Mucosa of rectum (tissue), 2 donors: Measurements from ENCODE around the gene COLEC12.

Experiments
- H3K27ac ChIP-seq, 2 donors: one replicate each; pipeline ENCODE4 v1.7.0; 2013; ENCODE audit warnings: inconsistent platforms in 2 of 2, low read depth in 2 of 2, low read length in 2 of 2
- H3K27me3 ChIP-seq, 2 donors: one replicate each; pipeline ENCODE4 v1.7.0; 2013; ENCODE audit warnings: low read length in 2 of 2; ENCODE audit not compliant: control insufficient read depth in 2 of 2, insufficient read depth in 2 of 2
- H3K36me3 ChIP-seq, 2 donors: one replicate each; pipeline ENCODE4 v1.7.0; 2013; ENCODE audit warnings: low read length in 2 of 2; ENCODE audit not compliant: control insufficient read depth in 2 of 2, insufficient read depth in 2 of 2
- H3K4me1 ChIP-seq, 2 donors: one replicate each; pipeline ENCODE4 v1.7.0; 2013; ENCODE audit warnings: low read length in 2 of 2, mild to moderate bottlenecking in 1 of 2; ENCODE audit not compliant: control insufficient read depth in 2 of 2, insufficient read depth in 2 of 2
- H3K4me3 ChIP-seq, 2 donors: one replicate each; pipeline ENCODE4 v1.7.0; 2013; ENCODE audit warnings: low read length in 2 of 2
- H3K9ac ChIP-seq, 2 donors: one replicate each; pipeline ENCODE4 v1.7.0; 2013; ENCODE audit warnings: low read length in 2 of 2, low read depth in 1 of 2, mild to moderate bottlenecking in 1 of 2
- H3K9me3 ChIP-seq, 2 donors: one replicate each; pipeline ENCODE4 v1.7.0; 2013; ENCODE audit warnings: low read length in 2 of 2; ENCODE audit not compliant: control insufficient read depth in 2 of 2
- donor health status: healthy.
- donor health status: Normal muscosa, but diverticular disease.

Gene COLEC12

DNA sequence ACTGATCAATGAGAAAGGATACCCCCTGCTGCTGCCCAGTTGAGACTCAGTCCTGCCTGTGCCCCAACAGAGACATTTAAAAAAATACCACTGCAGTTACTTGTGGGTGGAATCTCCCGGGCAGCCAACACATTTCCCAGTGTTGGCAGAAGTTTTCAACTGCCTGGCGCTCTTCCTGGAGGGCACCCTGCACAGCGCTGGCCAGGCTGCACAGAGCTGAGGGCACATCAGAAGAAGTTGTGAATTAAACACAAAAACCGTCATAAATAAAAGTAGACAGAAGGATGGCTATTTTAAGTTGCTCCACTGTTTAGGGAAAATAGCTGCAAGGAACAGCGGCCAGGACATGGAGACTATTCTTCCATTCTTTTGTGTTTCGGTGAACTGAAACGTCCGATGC is 122.4 kb downstream of the COLEC12 start:
- H3K27ac ChIP-seq: no peak overlapping the region
- H3K27me3 ChIP-seq: no peaks in the 10 kb centered on the region
- H3K9ac ChIP-seq: no peak overlapping the region
- H3K4me3 ChIP-seq: no peak overlapping the region
- peaks cover 2 to 3% of the 10 kb centered on the region in 2 donors for H3K4me1 ChIP-seq
- no peaks in the 10 kb centered on the region for H3K36me3 ChIP-seq
- no peaks in the 10 kb centered on the region for H3K9me3 ChIP-seq

DNA sequence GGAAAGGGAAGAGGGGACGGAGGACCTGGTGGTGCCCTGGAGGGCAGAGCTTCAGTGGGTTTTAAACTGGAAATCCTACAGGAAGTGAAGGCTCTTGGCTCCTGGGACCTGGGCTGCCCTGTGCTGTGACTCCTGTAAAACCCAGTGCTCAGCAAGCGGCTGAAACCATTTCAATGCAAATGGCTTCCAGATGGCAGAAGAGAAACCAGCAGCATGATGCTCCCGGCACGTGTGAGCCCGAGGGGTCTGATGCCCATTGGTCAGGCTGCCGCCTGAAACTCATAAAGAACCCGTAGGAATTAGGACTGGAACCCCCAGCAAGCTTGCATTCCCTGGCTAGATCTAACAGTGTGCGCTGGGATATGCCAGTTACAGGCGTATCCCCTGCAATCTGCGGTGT is 123.4 kb downstream of the COLEC12 start:
- Histone ChIP-seq H3K36me3 (no peaks in the 10 kb centered on the region), H3K27ac (no peak overlapping the region), H3K4me1 (peaks cover 2 to 3% of the 10 kb centered on the region in 2 donors), H3K4me3 (no peak overlapping the region), H3K27me3 (no peaks in the 10 kb centered on the region), H3K9me3 (no peaks in the 10 kb centered on the region), H3K9ac (no peak overlapping the region)

GRCh38 chr18:376311-376710 is 124.2 kb downstream of the COLEC12 start:
- peaks cover 2 to 3% of the 10 kb centered on the region in 2 donors for H3K4me1 ChIP-seq
- no peaks in the 10 kb centered on the region for H3K27me3 ChIP-seq
- H3K9ac ChIP-seq: no peak overlapping the region
- H3K9me3 ChIP-seq: no peaks in the 10 kb centered on the region
- H3K4me3 ChIP-seq: no peak overlapping the region
- H3K36me3 ChIP-seq: no peaks in the 10 kb centered on the region
- H3K27ac ChIP-seq: no peak overlapping the region

- no peaks in the 10 kb centered on the region for H3K27me3 ChIP-seq
- no peaks in the 10 kb centered on the region for H3K36me3 ChIP-seq
- H3K4me3 ChIP-seq: no peak overlapping the region
- H3K27ac ChIP-seq: no peak overlapping the region
- peaks cover 2 to 3% of the 10 kb centered on the region in 2 donors for H3K4me1 ChIP-seq
- no peaks in the 10 kb centered on the region for H3K9me3 ChIP-seq
- H3K9ac ChIP-seq: no peak overlapping the region
These were observed 125.8 kb downstream of the COLEC12 start for GRCh38 chr18:374721-375168.

DNA sequence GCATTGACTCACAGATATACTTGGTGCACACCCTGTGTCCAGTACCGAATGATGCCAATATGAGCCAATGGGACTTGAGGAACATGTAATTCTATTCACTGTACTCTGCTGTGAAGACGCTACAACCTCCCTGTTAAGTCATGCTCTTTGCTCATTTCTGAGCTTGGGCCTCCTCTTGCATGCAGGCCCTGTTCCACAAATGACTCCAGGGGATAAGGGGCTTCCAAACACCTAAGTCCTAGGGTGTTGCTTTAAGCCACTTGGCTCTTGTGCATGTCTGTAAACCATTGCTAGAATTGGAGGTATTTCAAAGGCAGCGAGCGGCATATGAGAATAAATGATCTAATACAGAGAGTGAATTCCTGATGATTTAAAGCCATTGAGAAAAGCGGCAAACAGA is 126.7 kb downstream of the COLEC12 start:
- no peak overlapping the region for H3K27ac ChIP-seq
- no peaks in the 10 kb centered on the region for H3K27me3 ChIP-seq
- no peak overlapping the region for H3K4me3 ChIP-seq
- no peaks in the 10 kb centered on the region for H3K9me3 ChIP-seq
- no peak overlapping the region for H3K9ac ChIP-seq
- H3K4me1 ChIP-seq: peaks cover 2 to 3% of the 10 kb centered on the region in 2 donors
- H3K36me3 ChIP-seq: no peaks in the 10 kb centered on the region

DNA sequence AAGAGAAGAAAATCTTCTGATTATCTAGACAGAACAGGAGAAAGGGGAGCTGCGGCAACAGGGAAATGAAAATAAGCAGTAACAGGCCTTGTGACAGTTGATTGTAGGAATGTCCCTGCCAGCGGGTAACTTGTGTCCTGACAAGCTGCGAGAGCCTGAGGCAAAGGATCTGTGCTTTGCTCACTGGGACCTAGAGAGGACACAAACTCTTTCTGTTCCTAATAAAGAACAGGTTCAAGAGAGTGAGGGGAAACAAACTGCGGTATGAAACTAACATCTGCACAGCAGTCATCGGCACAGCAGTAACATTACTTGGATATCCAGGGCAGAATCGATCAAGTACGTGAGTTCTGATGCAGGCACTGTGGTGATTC is 128.9 kb downstream of the COLEC12 start:
- no peaks in the 10 kb centered on the region for H3K36me3 ChIP-seq
- no peaks in the 10 kb centered on the region for H3K9me3 ChIP-seq
- peaks cover 0 to 3% of the 10 kb centered on the region in 2 donors for H3K4me1 ChIP-seq
- H3K9ac ChIP-seq: no peak overlapping the region
- no peak overlapping the region for H3K4me3 ChIP-seq
- H3K27me3 ChIP-seq: no peaks in the 10 kb centered on the region
- H3K27ac ChIP-seq: no peak overlapping the region

GRCh38 chr18:370751-371608 is 129.5 kb downstream of the COLEC12 start:
- peak overlapping the region in 1 of 2 donors; percentile 5 for H3K27ac ChIP-seq

GRCh38 chr18:369224-370015 is 131.1 kb downstream of the COLEC12 start:
- no peaks in the 10 kb centered on the region for H3K36me3 ChIP-seq
- H3K9ac ChIP-seq: no peak overlapping the region
- H3K9me3 ChIP-seq: no peaks in the 10 kb centered on the region
- no peak overlapping the region for H3K4me3 ChIP-seq
- H3K4me1 ChIP-seq: no peaks in the 10 kb centered on the region
- H3K27me3 ChIP-seq: no peaks in the 10 kb centered on the region
- H3K27ac ChIP-seq: no peak overlapping the region

More at GRCh38 chr18:370751-371608, 129.5 kb downstream of the COLEC12 start:
- H3K9me3 ChIP-seq: no peaks in the 10 kb centered on the region
- no peaks in the 10 kb centered on the region for H3K27me3 ChIP-seq
- peaks cover 0 to 3% of the 10 kb centered on the region in 2 donors for H3K4me1 ChIP-seq
- H3K4me3 ChIP-seq: no peak overlapping the region
- H3K36me3 ChIP-seq: no peaks in the 10 kb centered on the region
- no peak overlapping the region for H3K9ac ChIP-seq

DNA sequence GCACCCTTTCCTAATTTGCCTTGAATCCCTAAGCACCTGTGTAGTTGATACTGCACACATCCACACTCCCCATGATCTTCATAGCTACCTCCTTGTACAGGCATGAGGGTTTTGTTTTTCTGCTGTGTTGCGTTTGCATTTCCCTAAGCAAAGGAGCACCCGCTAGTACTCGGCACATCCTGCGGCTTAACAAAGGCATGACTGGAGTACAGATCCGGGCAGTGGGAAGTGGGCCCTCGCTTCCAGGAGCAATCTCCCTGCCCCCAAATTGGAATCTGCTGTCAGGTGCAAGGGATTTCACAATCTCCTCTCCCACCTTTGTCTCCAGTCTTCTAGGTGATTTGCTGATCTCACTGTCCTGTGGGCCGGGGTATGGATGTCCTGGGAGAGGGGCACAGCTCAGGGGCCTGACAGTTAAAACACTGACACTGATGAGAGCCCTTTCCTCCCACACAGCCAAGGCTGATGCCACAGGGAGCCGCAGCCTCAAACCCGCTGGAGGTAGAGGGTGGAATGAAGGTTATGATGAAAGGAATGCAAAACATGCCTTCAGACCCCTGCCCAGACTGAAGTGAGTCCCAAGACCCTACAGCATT is 133.9 kb downstream of the COLEC12 start:
- Histone ChIP-seq H3K27ac (no peak overlapping the region), H3K9me3 (no peaks in the 10 kb centered on the region), H3K27me3 (no peaks in the 10 kb centered on the region), H3K36me3 (no peaks in the 10 kb centered on the region), H3K4me3 (no peak overlapping the region), H3K4me1 (peaks cover 0 to 2% of the 10 kb centered on the region in 2 donors), H3K9ac (no peak overlapping the region)

DNA sequence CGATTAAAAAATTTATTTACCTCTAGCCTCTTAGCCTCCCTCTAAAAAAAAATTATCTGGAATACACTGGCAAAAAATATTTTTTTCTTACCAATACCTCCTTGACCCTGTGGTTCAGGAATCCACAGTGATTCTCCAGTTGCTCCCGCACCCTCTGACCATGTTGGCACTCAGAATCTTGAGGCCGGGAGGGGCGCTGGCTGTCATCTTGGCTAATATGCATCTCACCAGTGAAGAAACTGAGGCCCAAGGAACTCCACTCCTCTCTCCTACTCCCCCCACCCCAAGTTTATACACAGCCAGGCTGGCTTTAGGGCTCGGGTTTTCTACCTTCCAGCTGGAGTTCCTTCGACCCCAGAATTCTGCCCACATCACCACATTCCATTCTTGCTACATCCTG is 134.8 kb downstream of the COLEC12 start:
- H3K9me3 ChIP-seq: no peaks in the 10 kb centered on the region
- H3K4me3 ChIP-seq: no peak overlapping the region
- no peaks in the 10 kb centered on the region for H3K27me3 ChIP-seq
- peaks cover 0 to 6% of the 10 kb centered on the region in 2 donors for H3K4me1 ChIP-seq
- H3K36me3 ChIP-seq: no peaks in the 10 kb centered on the region
- no peak overlapping the region for H3K9ac ChIP-seq
- H3K27ac ChIP-seq: no peak overlapping the region
